ENCODE results near the gene TCIRG1.

GRCh38 chr11:68099474-68100405, 60.9 kb downstream of the TCIRG1 start:
- TF ChIP-seq CEBPB (IDR thresholded peaks at IDR 0.05) = 0 out of 2 replicates have a peak, but pooled peaks have one; percentile 20
- TF ChIP-seq TCF12 (IDR thresholded peaks at IDR 0.05; ENCODE audit: low read depth) = no peak
- TF ChIP-seq RAD21 (IDR thresholded peaks at IDR 0.05; ENCODE audit: low read depth) = no peak
- no peak for TF ChIP-seq EP300 (IDR thresholded peaks at IDR 0.05; ENCODE audit: borderline replicate concordance)
- no peak for TF ChIP-seq MAX (IDR thresholded peaks at IDR 0.05)
- TF ChIP-seq NFIC (IDR thresholded peaks at IDR 0.05) = peak; percentile 24; the same call in 1 of the 2 replicates
- no peak for TF ChIP-seq USF1 (IDR thresholded peaks at IDR 0.05)
- TF ChIP-seq TEAD4 (IDR thresholded peaks at IDR 0.05) = no peak
- TF ChIP-seq YY1 (IDR thresholded peaks at IDR 0.05; ENCODE audit: low read depth) = no peak
- TF ChIP-seq REST (IDR thresholded peaks at IDR 0.05; ENCODE audit: low read depth) = no peak
- no peak for TF ChIP-seq TAF1 (IDR thresholded peaks at IDR 0.05; ENCODE audit: low read depth)
- no peak for TF ChIP-seq EGR1 (IDR thresholded peaks at IDR 0.05)
- TF ChIP-seq CREB1 (IDR thresholded peaks at IDR 0.05; ENCODE audit: low read depth) = no peak
